ENCODE measurements around the gene TSACC. TPM values are rescaled to one million over a fixed set of nuclear protein-coding genes. Genes with fewer than 3 reads are reported as not detected.

Gene TSACC
- total RNA-seq, 1 experiment from 2014 or later = 0.51 TPM

- intact Hi-C loops (cut with micrococcal nuclease) = no loop called here
- H2AFZ ChIP-seq (ENCODE audit: low read length) = peak within 1 kb of the TSS; percentile 94
- no peak within 1 kb of the TSS for H3K27ac ChIP-seq (ENCODE audit: low read length)
- no peaks in the 10 kb centered on the region for H3K9me2 ChIP-seq (replicated peaks; ENCODE audit: low read length)
- POLR2A ChIA-PET (ENCODE audit: unreplicated experiment) = interaction anchor here (0.7 kb wide), 2 partner anchors 13 to 21 kb away, joined by 3 to 4 read pairs; partner anchors contain the start of gene SMG5
- no peaks in the 10 kb centered on the region for H3K36me3 ChIP-seq (ENCODE audit: low read depth, low read length)
- no TSS peak for BruUV-seq (replicated peaks)
- ATAC-seq (peak; percentile 23), DNase-seq (peak; percentile 69)
- H3K79me2 ChIP-seq (ENCODE audit: low read length) = no peaks in the 10 kb centered on the region
- H3K4me1 ChIP-seq (ENCODE audit: insufficient read depth, low read length) = peaks cover 15% of the 10 kb centered on the region; the same call in 1 of the 2 replicates
- H3K4me2 ChIP-seq (ENCODE audit: low read length) = peak within 1 kb of the TSS; percentile 90
- H3K4me3 ChIP-seq (ENCODE audit: low read length) = peak within 1 kb of the TSS; percentile 73
- peak within 1 kb of the TSS; percentile 60 for H3K9ac ChIP-seq (ENCODE audit: low read length)
- H3K27me3 ChIP-seq (ENCODE audit: low read length) = no peaks in the 10 kb centered on the region
- no peaks in the 10 kb centered on the region for H4K20me1 ChIP-seq (ENCODE audit: low read length)
- no peaks in the 10 kb centered on the region for H3K9me3 ChIP-seq (ENCODE audit: low read length)
- no peak for TF ChIP-seq EZH2phosphoT487 (IDR thresholded peaks at IDR 0.05; ENCODE audit: borderline replicate concordance, low read length)
- CTCF ChIA-PET = no interaction called here
- no peaks in the 10 kb centered on the region for H3F3A ChIP-seq (ENCODE audit: low read length, unreplicated experiment)
Measured at GRCh38 chr1:156295391-156295947, 42.9 kb upstream of the TSACC start, which contains the start of gene GLMP. Gene GLMP, minus strand, starts transcription at chr1:156295679. Its CDS starts 34 bp downstream, at chr1:156295645.

DNA sequence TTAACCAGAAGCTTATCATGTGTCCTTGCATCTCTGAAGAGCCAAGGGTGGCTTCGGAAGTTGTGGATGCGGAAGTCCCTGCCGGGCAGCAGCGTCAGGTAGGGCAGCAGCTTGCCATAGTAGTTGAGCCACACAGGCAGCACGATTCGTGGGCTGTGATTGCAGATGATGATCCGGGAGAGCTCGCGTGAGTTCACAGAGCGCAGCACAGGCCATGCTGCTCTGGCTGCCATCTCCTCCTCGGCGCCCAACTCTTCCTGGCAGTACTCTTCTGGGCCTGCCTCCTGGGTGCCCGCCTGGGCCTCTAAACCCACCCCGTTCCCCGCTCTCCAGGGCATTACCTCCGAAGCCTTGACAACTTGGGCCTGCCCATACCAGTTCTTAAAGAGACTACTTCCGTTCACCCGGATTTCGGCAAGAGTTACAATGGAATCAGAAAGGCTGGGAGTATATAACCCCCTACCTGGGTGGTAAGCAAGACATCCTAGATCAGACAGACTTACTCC, 39.4 kb upstream of the TSACC start, which contains the start of gene VHLL:
Gene VHLL, minus strand, starts transcription at position 456 of the 506 bp plus-strand sequence. Its CDS starts 118 bp downstream, at position 338.
- BruUV-seq (replicated peaks) = no TSS peak
- POLR2A ChIA-PET (ENCODE audit: unreplicated experiment) = no interaction called here

DNA sequence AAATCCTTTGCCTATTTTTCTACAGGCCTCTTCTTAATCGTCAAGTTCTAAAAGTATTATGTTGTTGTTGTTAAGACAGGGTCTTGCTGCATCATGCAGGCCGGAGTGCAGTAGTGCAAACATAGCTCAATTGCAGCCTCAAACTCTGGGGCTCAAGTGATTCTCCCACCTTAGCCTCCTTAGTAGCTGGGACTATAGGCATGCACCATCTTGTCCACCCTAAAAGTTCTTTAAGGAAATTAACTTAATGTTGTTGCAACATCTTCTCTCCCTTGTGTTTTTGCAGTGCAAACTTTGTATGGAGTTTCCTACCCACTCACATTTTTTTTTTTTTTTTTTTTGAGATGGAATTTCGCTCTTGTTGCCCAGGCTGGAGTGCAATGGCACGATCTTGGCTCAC, 35.1 kb upstream of the TSACC start:
- H3F3A ChIP-seq (ENCODE audit: low read length, unreplicated experiment) = no peaks in the 10 kb centered on the region
- peaks cover 17% of the 10 kb centered on the region for H3K36me3 ChIP-seq (ENCODE audit: low read depth, low read length)
- no peak overlapping the region for H3K4me2 ChIP-seq (ENCODE audit: low read length)
- H3K9me3 ChIP-seq (ENCODE audit: low read length) = no peaks in the 10 kb centered on the region
- H3K79me2 ChIP-seq (ENCODE audit: low read length) = no peaks in the 10 kb centered on the region
- TF ChIP-seq EZH2 (IDR thresholded peaks at IDR 0.05; ENCODE audit: low read length, unreplicated experiment) (no peak), EZH2phosphoT487 (IDR thresholded peaks at IDR 0.05; ENCODE audit: borderline replicate concordance, low read length) (no peak), CTCF (conservative IDR thresholded peaks at IDR 0.05; ENCODE audit: low read depth, low read length) (no peak)
- H3K27me3 ChIP-seq (ENCODE audit: low read length) = no peaks in the 10 kb centered on the region
- ATAC-seq = no peak
- intact Hi-C loops (cut with micrococcal nuclease) = no loop called here
- ChIA-PET CTCF (no interaction called here), POLR2A (ENCODE audit: unreplicated experiment) (no interaction called here)
- DNase-seq = no peak
- H3K9me2 ChIP-seq (replicated peaks; ENCODE audit: low read length) = no peaks in the 10 kb centered on the region
- no peak overlapping the region for H3K27ac ChIP-seq (ENCODE audit: low read length)
- H2AFZ ChIP-seq (ENCODE audit: low read length) = no peak overlapping the region
- no peaks in the 10 kb centered on the region for H3K4me1 ChIP-seq (ENCODE audit: insufficient read depth, low read length)
- BruUV-seq (replicated peaks) = no TSS peak
- no peaks in the 10 kb centered on the region for H4K20me1 ChIP-seq (ENCODE audit: low read length)
- H3K4me3 ChIP-seq (ENCODE audit: low read length) = no peak overlapping the region
- H3K9ac ChIP-seq (ENCODE audit: low read length) = no peak overlapping the region

More for the DNA sequence above, 39.4 kb upstream of the TSACC start, which contains the start of gene VHLL:
- CTCF ChIA-PET = no interaction called here
- ATAC-seq (no peak), DNase-seq (no peak)
- H3K9me2 ChIP-seq (replicated peaks; ENCODE audit: low read length) = no peaks in the 10 kb centered on the region
- H3K27ac ChIP-seq (ENCODE audit: low read length) = no peak within 1 kb of the TSS
- H3K9ac ChIP-seq (ENCODE audit: low read length) = no peak within 1 kb of the TSS
- no peaks in the 10 kb centered on the region for H3F3A ChIP-seq (ENCODE audit: low read length, unreplicated experiment)
- no peaks in the 10 kb centered on the region for H3K79me2 ChIP-seq (ENCODE audit: low read length)
- no peaks in the 10 kb centered on the region for H3K9me3 ChIP-seq (ENCODE audit: low read length)
- H3K27me3 ChIP-seq (ENCODE audit: low read length) = no peaks in the 10 kb centered on the region
- no peaks in the 10 kb centered on the region for H4K20me1 ChIP-seq (ENCODE audit: low read length)
- H3K4me2 ChIP-seq (ENCODE audit: low read length) = no peak within 1 kb of the TSS
- intact Hi-C loops (cut with micrococcal nuclease) = no loop called here
- peaks cover 2% of the 10 kb centered on the region; the same call in 1 of the 2 replicates for H3K36me3 ChIP-seq (ENCODE audit: low read depth, low read length)
- H3K4me3 ChIP-seq (ENCODE audit: low read length) = no peak within 1 kb of the TSS
- H2AFZ ChIP-seq (ENCODE audit: low read length) = no peak within 1 kb of the TSS
- TF ChIP-seq EZH2phosphoT487 (IDR thresholded peaks at IDR 0.05; ENCODE audit: borderline replicate concordance, low read length) (no peak), CTCF (conservative IDR thresholded peaks at IDR 0.05; ENCODE audit: low read depth, low read length) (no peak), EZH2 (IDR thresholded peaks at IDR 0.05; ENCODE audit: low read length, unreplicated experiment) (no peak)
- H3K4me1 ChIP-seq (ENCODE audit: insufficient read depth, low read length) = peaks cover 9% of the 10 kb centered on the region; the same call in 1 of the 2 replicates
